HG03432 (cell line): Measurements from ENCODE around the gene CDK5RAP2.
"Not testable (repeated sequence)": the region's sequence is repeated elsewhere in the genome, so short reads cannot be mapped to it uniquely, and the experiment has no call there.

ENCODE experiments used
- ATAC-seq: cut with Tn5 transposase; IDR thresholded peaks from one replicate; pipeline ENCODE4 v1.9.1; 2021; ENCODE audit warnings: mild to moderate bottlenecking, moderate library complexity; ENCODE audit not compliant: unreplicated experiment

The CDK5RAP2 gene

GRCh38 chr9:120592210-120592609 is 12.2 kb upstream of the CDK5RAP2 start:
- ATAC-seq, result no peak

DNA sequence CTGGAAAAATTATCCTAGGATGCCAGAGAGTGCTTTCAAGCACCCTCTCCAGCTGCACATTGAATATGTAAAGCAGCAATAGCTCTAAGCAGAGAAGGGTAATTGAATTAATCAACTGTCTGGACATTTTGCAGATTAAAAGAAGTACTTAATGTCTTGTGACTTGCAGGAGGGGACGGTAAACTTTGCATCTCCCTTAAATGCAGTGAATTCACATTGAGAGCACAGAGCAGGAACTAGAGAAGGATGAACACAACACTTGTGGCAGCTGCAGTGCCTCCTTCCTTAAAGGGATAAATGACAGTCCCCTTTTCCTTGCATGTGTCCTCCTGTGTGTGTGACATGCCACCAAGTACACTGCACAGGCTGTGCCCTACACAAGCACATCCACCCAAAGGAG is 7.4 kb upstream of the CDK5RAP2 start:
- ATAC-seq, result no peak

DNA sequence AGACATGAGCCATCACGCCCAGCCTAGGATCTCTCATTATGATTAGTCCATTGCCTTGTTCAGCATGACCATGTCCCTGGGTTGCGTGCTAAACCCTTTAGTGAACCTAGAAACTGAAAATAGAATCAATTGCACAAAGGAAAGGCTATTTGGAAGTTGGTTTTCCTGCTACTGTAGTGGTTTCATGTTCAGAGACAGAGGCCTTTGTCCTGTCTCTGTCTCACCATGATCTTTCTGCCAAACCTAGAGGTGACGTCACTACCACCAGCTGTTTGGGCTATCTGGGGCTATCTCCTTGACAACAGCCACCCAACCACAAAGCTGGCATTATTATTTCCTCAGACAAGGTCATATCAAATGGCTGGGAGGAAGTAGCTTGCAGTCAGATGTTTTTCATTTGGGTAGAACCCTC is 4.0 kb upstream of the CDK5RAP2 start:
- peak; percentile 51 for ATAC-seq

DNA sequence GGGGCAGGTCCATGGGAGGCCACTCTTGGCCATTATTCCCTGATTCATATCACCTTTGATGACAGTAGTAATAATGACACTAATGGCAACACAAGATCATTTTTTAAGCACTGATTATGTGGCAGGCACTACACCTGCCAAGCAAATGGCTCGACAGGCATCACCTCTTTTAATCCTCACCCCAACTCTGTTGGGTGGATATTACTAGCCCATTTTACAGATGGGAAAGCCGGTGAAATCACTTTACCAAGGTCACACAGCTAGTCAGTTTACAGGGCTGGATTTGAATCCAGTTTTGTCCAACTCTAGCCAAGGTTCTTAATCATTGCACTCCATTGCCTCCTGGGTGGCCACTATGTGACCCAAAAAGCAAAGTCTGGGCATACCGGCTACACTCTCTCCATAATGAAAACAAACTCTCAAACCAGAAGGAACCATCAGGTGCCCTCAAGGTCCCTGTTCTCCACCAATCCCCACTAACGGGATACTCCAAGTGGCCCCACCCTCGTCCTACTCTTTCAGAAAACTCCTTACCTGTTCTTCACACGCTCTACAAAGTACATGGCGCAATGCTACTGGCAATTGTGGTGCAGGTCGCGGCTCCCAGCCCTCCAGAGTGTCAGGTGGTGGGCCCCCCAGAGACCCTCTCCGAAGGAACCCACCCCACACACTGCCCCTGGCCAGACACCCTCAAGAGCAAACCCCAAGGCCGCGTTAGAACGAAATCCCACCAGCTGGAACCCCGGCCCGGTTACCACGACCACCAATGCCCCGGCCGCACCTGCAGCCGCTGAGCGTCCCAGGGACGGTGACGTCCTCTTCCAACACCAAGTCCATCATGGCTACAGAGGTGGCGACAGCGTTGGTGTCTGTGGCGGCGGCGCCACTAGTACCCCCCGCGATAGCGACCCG is 572 bp downstream of the CDK5RAP2 start:
- peak; percentile 41 for ATAC-seq

DNA sequence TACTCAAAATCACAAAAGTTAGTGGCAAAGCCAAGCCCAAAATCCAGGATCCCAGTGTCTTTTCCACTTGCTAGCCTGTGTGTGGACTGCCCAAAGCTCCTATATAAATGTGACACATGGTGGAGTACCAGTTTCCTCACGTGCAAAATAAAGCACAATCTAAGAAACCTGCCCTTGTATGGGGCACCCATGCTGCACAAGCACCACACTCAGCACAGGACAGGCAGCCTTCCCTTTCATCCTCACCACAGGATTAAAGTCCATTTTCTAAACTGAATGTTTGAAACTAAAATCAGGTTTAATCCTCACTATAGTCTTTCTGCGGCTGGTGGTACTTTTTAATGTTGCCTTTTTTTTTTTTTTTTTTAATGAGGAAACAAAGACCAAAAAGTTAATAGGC is 5.5 kb downstream of the CDK5RAP2 start:
- ATAC-seq, result no peak

DNA sequence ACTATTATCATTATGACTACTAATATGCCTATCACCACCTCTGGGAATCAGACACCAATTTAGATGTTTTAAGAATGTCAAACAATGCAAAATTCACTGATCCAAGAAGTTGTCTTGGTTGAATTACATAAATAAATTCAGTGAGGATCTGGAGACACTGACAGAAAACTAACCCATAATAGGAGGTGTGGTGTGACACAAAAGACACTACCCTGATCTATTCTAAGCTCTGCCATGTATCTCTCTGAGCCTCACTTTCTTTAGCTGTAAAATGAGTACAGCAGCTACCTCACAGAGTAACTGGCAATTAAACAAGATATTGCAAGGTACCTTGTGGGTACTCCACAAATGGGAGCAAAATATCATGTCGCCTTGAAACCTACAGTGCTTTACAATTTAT is 7.5 kb downstream of the CDK5RAP2 start:
- ATAC-seq, result no peak

GRCh38 chr9:120571443-120572257 is 8.3 kb downstream of the CDK5RAP2 start:
- no peak for ATAC-seq

- ATAC-seq, result no peak
These were observed 9.7 kb downstream of the CDK5RAP2 start for GRCh38 chr9:120570296-120570695.

DNA sequence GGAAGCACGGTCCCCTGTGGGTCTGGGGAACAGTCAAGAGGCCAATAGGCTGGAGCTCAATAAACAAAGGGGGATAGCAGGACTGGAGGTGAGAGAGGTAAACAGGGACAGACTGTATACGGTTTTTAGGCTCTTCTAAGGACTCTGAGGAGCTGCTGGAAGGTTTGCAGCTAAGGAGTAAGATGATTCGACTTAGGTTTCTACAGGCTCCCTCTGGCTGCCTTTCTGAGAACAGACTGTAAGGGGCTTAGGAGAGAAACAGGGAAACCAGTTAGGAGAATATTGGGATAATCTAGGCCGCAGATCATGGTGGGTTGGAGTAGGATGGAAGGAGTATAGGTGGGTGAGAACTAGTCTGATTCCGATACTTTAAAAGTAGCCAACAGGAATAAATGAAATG is 10.4 kb downstream of the CDK5RAP2 start:
- no peak for ATAC-seq

- no peak for ATAC-seq
These were observed 11.2 kb downstream of the CDK5RAP2 start for GRCh38 chr9:120568816-120569215.

- ATAC-seq, result no peak
These were observed 12.1 kb downstream of the CDK5RAP2 start for GRCh38 chr9:120567874-120568273.

GRCh38 chr9:120567081-120567480 is 12.9 kb downstream of the CDK5RAP2 start:
- no peak for ATAC-seq

- no peak for ATAC-seq
These were observed 15.4 kb downstream of the CDK5RAP2 start for GRCh38 chr9:120564589-120564988.

DNA sequence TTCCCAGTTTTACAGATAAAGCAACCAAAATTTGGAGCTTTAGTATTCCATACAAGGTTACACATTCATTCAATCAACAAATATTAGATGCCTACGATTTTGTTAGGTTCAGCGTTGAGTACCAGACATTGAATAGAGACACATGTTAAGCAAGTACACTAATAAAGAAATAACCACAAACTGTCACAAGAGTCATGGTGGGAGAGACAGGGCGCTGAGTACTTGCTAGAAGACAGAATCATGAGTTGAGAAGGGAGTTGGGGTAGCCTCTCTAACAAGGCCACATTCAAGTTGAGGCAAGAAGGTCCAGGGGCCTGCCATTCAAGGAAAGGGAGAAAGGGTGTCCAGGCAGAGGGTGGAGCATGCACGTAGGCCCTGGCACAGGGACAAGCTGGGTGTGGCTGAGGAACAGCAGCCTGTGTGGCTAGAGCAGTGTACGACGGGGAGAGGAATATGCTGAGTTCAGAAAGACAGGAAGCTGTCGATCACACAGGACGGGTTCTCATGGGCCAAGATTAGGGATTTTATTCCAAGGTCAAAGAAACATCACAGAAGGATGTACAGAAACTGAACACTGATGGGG is 17.0 kb downstream of the CDK5RAP2 start:
- ATAC-seq, result no peak

GRCh38 chr9:120561709-120562108 is 18.3 kb downstream of the CDK5RAP2 start:
- no peak for ATAC-seq

GRCh38 chr9:120559546-120559945 is 20.4 kb downstream of the CDK5RAP2 start:
- no peak for ATAC-seq

GRCh38 chr9:120558454-120558853 is 21.5 kb downstream of the CDK5RAP2 start:
- ATAC-seq, result no peak

GRCh38 chr9:120557205-120557604 is 22.8 kb downstream of the CDK5RAP2 start:
- ATAC-seq, result no peak

GRCh38 chr9:120556775-120557174 is 23.2 kb downstream of the CDK5RAP2 start:
- no peak for ATAC-seq

DNA sequence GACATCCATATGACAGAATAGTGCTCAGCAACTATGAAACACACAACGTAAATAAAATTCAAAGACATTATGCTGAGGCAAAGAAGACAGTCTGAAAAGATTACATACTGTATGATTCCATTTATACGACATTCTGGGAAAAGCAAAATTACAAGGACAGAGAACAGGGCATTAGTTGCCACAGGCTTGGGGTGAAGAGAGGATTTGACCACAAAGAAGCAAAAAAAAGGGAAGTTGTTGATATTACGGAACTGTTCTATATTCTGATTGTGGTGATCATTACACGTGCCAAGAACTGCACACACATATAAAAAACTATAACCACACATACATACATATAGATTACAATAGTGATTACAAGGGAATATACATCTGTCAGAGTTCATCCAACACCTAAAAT is 24.1 kb downstream of the CDK5RAP2 start:
- no peak for ATAC-seq

GRCh38 chr9:120552210-120552704 is 27.7 kb downstream of the CDK5RAP2 start:
- not testable (repeated sequence) for ATAC-seq
